ENCODE results near the gene SLC39A2. TPM values are rescaled to one million over a fixed set of nuclear protein-coding genes. Genes with fewer than 3 reads are reported as not detected.

Gene SLC39A2
- total and polyA plus RNA-seq, 2 donors (not counting 3 experiments of a cell fraction or from before 2014, with no cell fraction given) = 0.06 TPM; not detected in 1

- Histone ChIP-seq H3K79me2 (ENCODE audit: control insufficient read depth, insufficient read depth, low read length) (no peaks in the 10 kb centered on the region), H3K9ac (replicated peaks; ENCODE audit: extremely low read depth, insufficient read depth, low read length) (no peak overlapping the region), H3K4me2 (ENCODE audit: insufficient read depth, low read length) (no peak overlapping the region), H3K4me3 (replicated peaks in 1 of 3; ENCODE audit: insufficient read depth in 1 of 3, low read depth in 1 of 3, low read length in 3 of 3) (no peak overlapping the region), H3K9me1 (replicated peaks; ENCODE audit: control insufficient read depth, extremely low read depth, insufficient read depth, low read length) (no peaks in the 10 kb centered on the region), H3K4me1 (ENCODE audit: control insufficient read depth, extremely low read depth, insufficient read depth, low read length) (no peaks in the 10 kb centered on the region), H3K27ac (ENCODE audit: insufficient read depth, low read depth, low read length) (no peak overlapping the region), H2AFZ (ENCODE audit: low read depth, low read length) (no peak overlapping the region), H4K20me1 (replicated peaks; ENCODE audit: control insufficient read depth, extremely low read depth, insufficient read depth, low read length) (no peaks in the 10 kb centered on the region), H3K36me3 (ENCODE audit: control insufficient read depth in 2 of 2, extremely low read depth in 1 of 2, insufficient read depth in 2 of 2, low read length in 2 of 2) (no peaks in the 10 kb centered on the region), H3K9me3 (replicated peaks; ENCODE audit: control insufficient read depth, insufficient read depth, low read length) (no peaks in the 10 kb centered on the region), H3K27me3 (ENCODE audit: control insufficient read depth in 2 of 2, insufficient read depth in 2 of 2, low read length in 2 of 2) (peaks cover 31 to 35% of the 10 kb centered on the region in 2 experiments)
- CTCF ChIA-PET = interaction anchor here (0.7 to 1.7 kb wide), 4 partner anchors 9 to 85 kb away, joined by 3 to 4 read pairs (median 4); no protein-coding TSS in a partner anchor
- POLR2A ChIA-PET = no interaction called here
- FAIRE-seq (no peak), DNase-seq (ENCODE audit: low read depth, low spot score) (no peak)
- intact Hi-C loops (cut with micrococcal nuclease) = no loop called here
- TF ChIP-seq POLR2A (IDR thresholded peaks at IDR 0.05; ENCODE audit: low read depth, low read length) (no peak), POLR2AphosphoS5 (IDR thresholded peaks at IDR 0.05; ENCODE audit: insufficient read depth, low read depth, low read length) (no peak), MYC (IDR thresholded peaks at IDR 0.05; ENCODE audit: low read depth, low read length) (no peak), GATA2 (IDR thresholded peaks at IDR 0.05; ENCODE audit: insufficient read depth, insufficient read length, low read depth, low read length) (no peak), CTCF (IDR thresholded peaks at IDR 0.05; ENCODE audit: extremely low read depth in 1 of 2, insufficient read depth in 1 of 2, low read depth in 1 of 2, low read length in 2 of 2) (no peak), FOS (IDR thresholded peaks at IDR 0.05; ENCODE audit: borderline replicate concordance, insufficient read depth, low read length) (no peak), EZH2 (IDR thresholded peaks at IDR 0.05; ENCODE audit: borderline replicate concordance, low read depth, low read length, severe bottlenecking) (no peak), JUN (IDR thresholded peaks at IDR 0.05; ENCODE audit: borderline replicate concordance, insufficient read depth, insufficient read length, low read depth) (no peak), MAX (IDR thresholded peaks at IDR 0.05; ENCODE audit: insufficient read depth, insufficient read length) (no peak)
- dilution Hi-C loops (cut with MboI; ENCODE audit: extremely low pct_ligation_motif_present, low sequenced_read_pairs) = no loop called here
- no TSS peak for BruUV-seq (replicated peaks)
Observed at GRCh38 chr14:21019366-21019765, 20.3 kb downstream of the SLC39A2 start.
